ENCODE results near the gene ENPP6. TPM values are rescaled to one million over a fixed set of nuclear protein-coding genes. Genes with fewer than 3 reads are reported as not detected.

The ENPP6 gene
- not detected in 2 replicates for total RNA-seq

GRCh38 chr4:184217634-184218033 is at the start of gene ENPP6:
TSS of gene ENPP6 (minus strand) at chr4:184217873. CDS start at chr4:184217819, 54 bp downstream.

All from placental epithelial cell (primary cell).